GM19455 (cell line): ENCODE measurements around the gene SNRNP25.

Experiments
- ATAC-seq: cut with Tn5 transposase; IDR thresholded peaks from one replicate; pipeline ENCODE4 v1.9.1; 2021; ENCODE audit not compliant: unreplicated experiment

Gene SNRNP25

GRCh38 chr16:62968-63391 lies 9.4 kb downstream of the SNRNP25 start:
- ATAC-seq, result no peak

- no peak for ATAC-seq
Measured at GRCh38 chr16:63466-63865, 9.8 kb downstream of the SNRNP25 start.

GRCh38 chr16:63998-64913 lies 10.6 kb downstream of the SNRNP25 start:
- ATAC-seq, result no peak

GRCh38 chr16:64914-65255 lies 11.3 kb downstream of the SNRNP25 start:
- ATAC-seq, result no peak

GRCh38 chr16:65745-66144 lies 12.1 kb downstream of the SNRNP25 start:
- ATAC-seq, result no peak

GRCh38 chr16:66309-67182 lies 12.9 kb downstream of the SNRNP25 start:
- ATAC-seq, result no peak

GRCh38 chr16:67183-67791 lies 13.7 kb downstream of the SNRNP25 start:
- ATAC-seq, result no peak

GRCh38 chr16:67884-68789 lies 14.5 kb downstream of the SNRNP25 start:
- ATAC-seq, result no peak

GRCh38 chr16:69181-69580 lies 15.6 kb downstream of the SNRNP25 start:
- no peak for ATAC-seq

GRCh38 chr16:71210-71539 lies 17.5 kb downstream of the SNRNP25 start:
- no peak for ATAC-seq

- ATAC-seq, result no peak
Measured at GRCh38 chr16:71540-72401, 18.1 kb downstream of the SNRNP25 start.

GRCh38 chr16:72561-73548 lies 19.2 kb downstream of the SNRNP25 start, which contains the start of gene RHBDF1:
Gene RHBDF1, minus strand, starts transcription at chr16:72631. Its CDS starts 7,616 bp downstream, at chr16:65015.
- ATAC-seq, result no peak

- ATAC-seq, result no peak
Measured at GRCh38 chr16:74051-74746, 20.6 kb downstream of the SNRNP25 start.

- ATAC-seq, result no peak
Measured at GRCh38 chr16:74747-75334, 21.2 kb downstream of the SNRNP25 start.

- ATAC-seq, result no peak
Measured at GRCh38 chr16:75580-76501, 22.2 kb downstream of the SNRNP25 start.

GRCh38 chr16:76535-77272 lies 23.1 kb downstream of the SNRNP25 start:
- no peak for ATAC-seq
